IPS DF 6.9 (cell line): Measurements from ENCODE around the gene HMG20B.

Source experiments
- DNase-seq: peaks from one replicate; pipeline ENCODE4 v3.0.0-alpha.2; 2013; ENCODE audit warnings: low read depth, low spot score
- H3K27ac ChIP-seq: one replicate; pipeline ENCODE4 v1.5.1; 2013; ENCODE audit warnings: low read length, control low read depth
- H3K27me3 ChIP-seq: 2 replicates; pipeline ENCODE4 v1.6.1; 2013; ENCODE audit warnings: mild to moderate bottlenecking, low read length; ENCODE audit not compliant: control insufficient read depth, insufficient read depth
- H3K36me3 ChIP-seq: 2 replicates; pipeline ENCODE4 v1.6.1; 2013; ENCODE audit warnings: low read length; ENCODE audit not compliant: control insufficient read depth, insufficient read depth
- H3K4me1 ChIP-seq: 2 replicates; pipeline ENCODE4 v1.6.1; 2013; ENCODE audit warnings: low read length; ENCODE audit not compliant: control insufficient read depth, insufficient read depth
- H3K4me3 ChIP-seq: 2 replicates; pipeline ENCODE4 v1.5.1; 2013; ENCODE audit warnings: mild to moderate bottlenecking, low read length
- H3K9me3 ChIP-seq: 2 replicates; pipeline ENCODE4 v1.6.1; 2013; ENCODE audit warnings: low read length, inconsistent platforms; ENCODE audit not compliant: control insufficient read depth, insufficient read depth
- WGBS: extraction: QIAGEN DNeasy Blood & Tissue Kit; methylation state at CpG from one replicate; pipeline ENCODE4 v1.1.7; 2013; ENCODE audit warnings: mixed read lengths, missing lambda C conversion rate; ENCODE audit not compliant: insufficient read length, insufficient coverage; 5-methylcytosine and 5-hydroxymethylcytosine counted together

The HMG20B gene

DNA sequence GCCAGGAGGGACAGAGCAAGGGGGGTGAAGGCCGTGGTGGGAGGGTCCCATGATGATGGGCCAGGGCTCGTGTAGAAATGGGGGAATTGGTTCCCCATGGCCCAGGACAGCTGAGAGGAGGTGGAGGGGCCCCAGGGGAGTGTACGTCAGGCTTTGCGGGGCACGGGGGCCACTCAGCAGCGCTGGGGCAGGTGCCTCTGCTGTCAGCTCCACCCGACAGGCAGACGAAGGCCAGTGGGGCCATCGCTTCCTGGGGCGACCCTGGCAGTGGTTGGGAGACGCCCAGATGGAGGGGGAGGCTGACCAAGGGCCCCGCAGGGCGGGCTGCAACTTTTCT, 35.7 kb upstream of the HMG20B start:
- peaks cover 29% of the 10 kb centered on the region for H3K36me3 ChIP-seq
- DNase-seq, result no peak
- H3K4me3 ChIP-seq, result no peak overlapping the region
- WGBS, result no CpG with 5 or more reads among the region's 13 CpGs
- H3K27ac ChIP-seq, result no peak overlapping the region
- no peaks in the 10 kb centered on the region for H3K27me3 ChIP-seq
- H3K4me1 ChIP-seq, result peaks cover 3% of the 10 kb centered on the region
- H3K9me3 ChIP-seq, result no peaks in the 10 kb centered on the region

DNA sequence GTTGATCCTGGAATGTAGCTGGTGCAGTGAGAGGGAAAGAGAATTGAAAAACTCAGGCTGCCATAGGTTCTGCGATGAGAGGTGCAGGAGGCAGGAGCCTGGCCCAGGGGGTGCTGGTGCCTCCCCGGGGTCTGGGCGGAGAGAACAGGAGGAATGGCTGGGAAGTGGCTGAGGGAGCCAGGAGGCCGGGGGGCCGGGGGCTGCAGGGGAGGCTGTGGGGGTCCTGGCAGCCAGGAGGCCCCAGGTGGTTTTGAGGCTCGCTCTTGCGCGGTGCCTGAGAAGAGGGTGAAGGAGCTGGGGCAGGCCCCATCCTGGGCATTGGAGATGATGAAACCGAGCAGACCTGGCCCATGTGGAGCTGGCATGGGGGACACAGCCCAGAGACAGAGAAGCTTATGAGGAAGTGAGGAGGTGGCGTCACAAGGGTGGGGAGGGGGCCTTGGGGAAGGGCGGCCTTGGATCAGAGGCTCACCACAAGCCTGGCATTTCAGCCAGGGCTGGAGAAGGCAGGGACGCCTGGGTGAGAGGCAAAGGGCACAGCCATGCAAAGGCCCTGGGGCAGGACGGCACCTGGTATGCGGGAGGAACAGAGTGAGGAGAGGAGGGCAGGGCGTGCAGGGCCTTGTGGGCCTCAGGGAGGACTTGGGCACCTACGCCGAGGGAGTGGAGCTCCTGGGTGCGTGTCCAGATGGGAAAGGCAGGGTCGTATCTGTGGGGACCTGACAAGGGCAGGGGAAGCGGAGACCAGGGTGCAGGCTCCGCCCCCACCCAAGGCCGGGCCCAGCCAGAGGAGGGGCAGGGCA, 35.1 kb upstream of the HMG20B start:
- no CpG with 5 or more reads among the region's 22 CpGs for WGBS
- Histone ChIP-seq H3K9me3 (no peaks in the 10 kb centered on the region), H3K4me1 (peaks cover 3% of the 10 kb centered on the region), H3K27ac (no peak overlapping the region), H3K27me3 (no peaks in the 10 kb centered on the region), H3K36me3 (peaks cover 24% of the 10 kb centered on the region), H3K4me3 (no peak overlapping the region)
- no peak for DNase-seq

DNA sequence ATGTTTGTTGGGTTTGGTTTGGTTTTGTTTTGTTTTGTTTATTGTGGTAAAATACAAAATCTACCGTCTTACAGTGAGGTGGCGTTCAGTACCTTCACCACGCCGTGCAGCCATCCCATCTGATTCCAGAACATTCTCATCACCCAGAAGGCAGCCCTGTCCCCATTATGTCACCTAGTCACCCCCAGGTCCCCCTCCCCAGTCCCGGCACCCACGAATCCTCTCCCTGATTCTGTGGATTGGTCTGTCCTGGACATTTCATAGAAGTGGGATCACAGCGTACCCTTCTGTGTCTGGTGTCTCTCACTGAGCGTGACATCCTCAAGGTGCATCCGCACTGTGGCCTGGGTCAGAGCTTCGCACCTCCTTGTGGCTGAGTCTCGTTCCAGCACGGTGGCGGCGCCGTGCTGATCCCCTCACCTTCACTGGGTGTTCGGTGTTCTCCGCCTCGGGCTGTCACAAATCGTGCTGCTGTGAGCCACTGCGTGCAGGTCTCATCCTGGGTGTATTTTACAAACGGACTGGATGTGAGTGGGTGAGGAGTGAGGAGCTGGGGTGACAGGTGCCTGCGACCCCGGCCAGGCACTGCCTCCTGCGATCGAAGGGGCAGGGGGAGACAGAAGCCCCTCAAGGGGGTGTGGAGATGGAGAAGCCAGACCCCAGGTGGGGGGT, 34.4 kb upstream of the HMG20B start:
- peaks cover 3% of the 10 kb centered on the region for H3K4me1 ChIP-seq
- H3K4me3 ChIP-seq, result no peak overlapping the region
- H3K27ac ChIP-seq, result no peak overlapping the region
- WGBS, result no CpG with 5 or more reads among the region's 25 CpGs
- H3K27me3 ChIP-seq, result no peaks in the 10 kb centered on the region
- peaks cover 17% of the 10 kb centered on the region for H3K36me3 ChIP-seq
- no peak for DNase-seq
- H3K9me3 ChIP-seq, result no peaks in the 10 kb centered on the region

DNA sequence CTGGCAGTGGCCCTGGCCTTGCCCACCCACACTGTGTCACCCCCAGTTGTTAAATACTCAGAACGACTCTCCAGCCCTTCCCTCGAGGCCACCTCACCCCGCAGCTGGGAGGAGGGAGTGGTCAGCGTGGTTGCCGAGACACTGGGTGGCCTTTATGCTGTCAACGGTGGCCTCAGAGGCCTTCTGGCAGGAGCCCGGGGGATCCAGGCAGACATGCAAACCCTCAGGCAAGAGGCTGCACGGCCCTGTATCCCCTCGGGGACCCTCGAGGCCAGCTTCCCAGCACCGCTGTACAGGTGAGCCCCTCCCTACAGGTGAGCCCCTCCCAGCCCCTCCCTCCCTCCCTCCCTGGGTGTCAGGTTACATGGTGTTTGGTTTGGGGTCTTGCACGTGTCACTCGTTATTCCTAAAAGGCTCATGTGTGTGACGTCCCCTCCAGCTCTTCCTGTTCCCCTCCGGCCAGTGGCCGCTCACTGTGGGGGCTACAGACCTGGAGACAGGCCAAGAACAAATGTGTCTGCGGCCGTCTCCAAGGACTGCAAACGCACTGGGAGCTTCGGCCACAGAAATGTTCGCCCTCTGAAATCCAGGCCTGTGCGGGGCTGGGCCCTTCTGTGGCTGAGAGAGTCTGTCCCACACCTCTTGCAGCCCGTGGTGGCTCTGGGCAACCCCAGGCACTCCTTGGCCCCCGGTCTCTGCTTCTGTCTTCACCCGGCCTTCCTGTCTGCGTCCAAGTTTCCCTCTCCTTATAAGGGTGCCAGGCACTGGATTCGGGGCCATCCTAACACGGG, 33.6 kb upstream of the HMG20B start, which contains the start of gene TEKTIP1:
Gene TEKTIP1, plus strand, starts transcription at position 210 of the 791 bp plus-strand sequence. Its CDS starts 4 bp downstream, at position 214.
- DNase-seq, result no peak
- Histone ChIP-seq H3K9me3 (no peaks in the 10 kb centered on the region), H3K4me3 (no peak within 1 kb of the TSS), H3K27me3 (no peaks in the 10 kb centered on the region), H3K4me1 (peaks cover 3% of the 10 kb centered on the region), H3K27ac (no peak within 1 kb of the TSS), H3K36me3 (peaks cover 16% of the 10 kb centered on the region)
- no CpG with 5 or more reads among the region's 28 CpGs for WGBS

DNA sequence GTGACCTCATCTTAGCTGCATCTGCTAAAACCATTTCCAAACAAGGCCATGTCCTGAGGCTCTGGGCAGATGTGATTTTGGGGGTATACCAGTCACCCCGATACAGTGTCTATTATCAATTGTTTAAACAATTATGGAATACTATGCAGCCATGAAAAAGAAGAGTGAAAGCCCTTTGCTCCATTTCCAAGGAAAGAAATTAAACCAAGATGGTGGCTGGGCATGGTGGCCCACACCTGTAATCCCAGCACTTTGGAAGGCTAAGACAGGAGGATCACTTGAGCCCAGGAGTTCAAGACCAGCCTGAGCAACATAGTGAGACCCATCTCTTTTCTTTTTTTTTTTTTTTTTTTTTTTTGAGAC, 33.0 kb upstream of the HMG20B start:
- Histone ChIP-seq H3K9me3 (no peaks in the 10 kb centered on the region), H3K27ac (no peak overlapping the region), H3K4me3 (no peak overlapping the region), H3K4me1 (peaks cover 3% of the 10 kb centered on the region), H3K27me3 (no peaks in the 10 kb centered on the region), H3K36me3 (peaks cover 10% of the 10 kb centered on the region)
- no CpG with 5 or more reads among the region's 1 CpG for WGBS
- no peak for DNase-seq

DNA sequence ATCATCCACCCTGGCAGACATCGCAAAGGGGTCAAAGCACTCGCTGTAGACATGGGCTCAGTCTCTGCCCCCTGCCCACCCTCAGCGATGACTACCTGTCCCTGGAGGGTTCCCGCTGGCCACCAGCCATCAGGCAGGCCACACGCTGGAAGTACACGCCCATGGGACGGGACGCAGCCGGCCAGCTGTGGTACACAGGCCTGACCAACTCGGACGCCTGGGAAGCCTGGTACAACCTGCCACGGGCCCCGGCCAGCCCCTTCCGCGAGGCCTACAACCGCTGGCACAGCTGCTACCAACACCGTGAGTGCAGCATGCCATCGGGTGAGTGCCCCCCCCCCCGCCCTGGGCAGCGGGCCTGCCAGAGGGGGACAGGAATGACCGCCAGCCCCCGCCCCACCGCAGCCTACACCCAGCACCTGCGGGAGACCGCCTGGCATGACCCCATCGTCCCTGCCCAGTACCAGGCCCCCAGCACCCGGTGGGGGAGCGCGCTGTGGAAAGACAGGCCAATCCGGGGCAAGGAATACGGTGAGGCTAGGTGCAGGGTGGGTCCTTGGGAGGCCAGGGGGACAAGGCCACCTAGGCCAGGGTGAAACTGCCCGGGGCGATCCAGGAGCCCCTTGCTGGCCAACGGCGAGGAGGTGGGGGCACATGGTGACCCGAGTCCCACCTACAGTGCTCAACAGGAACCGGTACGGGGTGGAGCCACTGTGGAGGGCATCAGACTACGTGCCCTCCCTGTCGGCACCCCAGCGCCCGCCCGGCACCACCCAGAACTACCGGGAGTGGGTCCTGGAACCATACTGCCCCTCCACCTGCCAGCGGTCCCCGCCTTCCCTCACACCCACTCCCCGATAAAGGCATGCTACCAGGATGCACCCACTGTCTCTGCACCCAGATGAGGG, 29.3 kb upstream of the HMG20B start:
- no CpG with 5 or more reads among the region's 47 CpGs for WGBS
- H3K27me3 ChIP-seq, result no peaks in the 10 kb centered on the region
- no peak overlapping the region for H3K4me3 ChIP-seq
- H3K9me3 ChIP-seq, result no peaks in the 10 kb centered on the region
- peaks cover 14% of the 10 kb centered on the region for H3K36me3 ChIP-seq
- DNase-seq, result no peak
- H3K27ac ChIP-seq, result no peak overlapping the region
- peaks cover 3% of the 10 kb centered on the region for H3K4me1 ChIP-seq

DNA sequence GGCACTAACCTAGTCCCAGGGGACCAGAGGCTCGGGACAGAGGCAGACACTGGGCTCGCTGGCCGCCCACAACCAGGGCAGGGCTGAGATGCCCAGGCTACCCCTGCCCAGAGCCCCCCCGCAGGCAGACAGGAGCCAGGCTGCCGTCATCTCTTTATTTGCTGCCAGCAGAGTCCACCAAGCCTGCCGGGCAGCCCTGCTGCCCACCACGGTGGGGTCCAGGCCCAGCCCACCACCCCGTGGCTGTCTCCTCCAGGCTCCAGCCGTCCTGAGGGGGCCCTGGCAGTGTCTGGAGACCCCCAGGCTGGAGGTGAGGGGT, 28.7 kb upstream of the HMG20B start:
- H3K4me1 ChIP-seq, result 0 out of 2 replicates have a peak, but pooled peaks cover 1% of the 10 kb centered on the region
- peaks cover 14% of the 10 kb centered on the region for H3K36me3 ChIP-seq
- H3K27ac ChIP-seq, result no peak overlapping the region
- no peaks in the 10 kb centered on the region for H3K27me3 ChIP-seq
- no peak for DNase-seq
- H3K4me3 ChIP-seq, result no peak overlapping the region
- no CpG with 5 or more reads among the region's 9 CpGs for WGBS
- no peaks in the 10 kb centered on the region for H3K9me3 ChIP-seq

DNA sequence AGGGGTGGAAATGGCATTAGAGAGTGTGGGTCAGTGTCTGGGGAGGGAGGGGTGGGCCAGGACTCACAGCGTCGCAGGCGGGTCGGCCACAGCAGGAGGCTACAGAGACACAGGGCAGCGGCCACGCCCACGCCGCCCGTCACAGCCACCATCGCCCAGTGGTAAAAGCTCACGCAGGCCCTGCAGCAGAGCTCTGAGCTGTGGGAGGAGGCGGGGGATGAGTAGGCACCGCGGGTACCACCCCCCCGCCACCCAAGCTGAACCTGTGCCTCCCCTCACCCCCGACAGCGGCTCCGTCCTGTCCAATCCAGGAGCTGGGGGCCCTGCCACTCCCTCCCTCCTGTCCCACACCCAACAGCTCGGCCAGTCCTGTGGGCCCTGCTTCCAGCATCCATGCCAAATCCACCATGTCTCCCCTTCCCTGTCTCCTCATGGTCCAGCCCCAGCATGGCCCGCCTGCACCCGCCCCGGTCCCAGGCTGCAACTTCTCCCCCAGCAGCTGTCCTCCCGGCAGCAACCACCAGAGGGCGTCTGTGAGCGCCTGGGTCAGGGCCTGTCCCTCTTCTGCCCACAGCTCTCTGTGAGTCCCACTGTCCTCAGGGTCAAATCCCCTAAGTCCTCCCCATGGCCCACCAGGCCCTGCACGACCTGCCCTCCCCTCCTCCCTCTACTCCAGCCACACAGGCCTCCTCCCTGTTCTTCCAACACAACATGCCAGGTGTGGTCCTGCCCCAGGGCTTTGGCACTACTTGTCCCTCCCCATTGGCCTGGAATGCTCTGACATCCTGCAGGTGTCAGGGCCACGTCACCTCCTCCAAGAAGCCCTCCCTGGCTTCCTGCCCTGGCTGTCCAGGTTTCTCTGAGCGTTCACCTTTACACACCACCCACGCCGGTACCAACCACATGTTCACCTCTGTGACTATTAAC, 27.7 kb upstream of the HMG20B start:
- no peak for DNase-seq
- WGBS, result no CpG with 5 or more reads among the region's 30 CpGs
- no peaks in the 10 kb centered on the region for H3K4me1 ChIP-seq
- no peak overlapping the region for H3K4me3 ChIP-seq
- no peaks in the 10 kb centered on the region for H3K27me3 ChIP-seq
- H3K9me3 ChIP-seq, result no peaks in the 10 kb centered on the region
- H3K36me3 ChIP-seq, result peaks cover 14% of the 10 kb centered on the region
- no peak overlapping the region for H3K27ac ChIP-seq

DNA sequence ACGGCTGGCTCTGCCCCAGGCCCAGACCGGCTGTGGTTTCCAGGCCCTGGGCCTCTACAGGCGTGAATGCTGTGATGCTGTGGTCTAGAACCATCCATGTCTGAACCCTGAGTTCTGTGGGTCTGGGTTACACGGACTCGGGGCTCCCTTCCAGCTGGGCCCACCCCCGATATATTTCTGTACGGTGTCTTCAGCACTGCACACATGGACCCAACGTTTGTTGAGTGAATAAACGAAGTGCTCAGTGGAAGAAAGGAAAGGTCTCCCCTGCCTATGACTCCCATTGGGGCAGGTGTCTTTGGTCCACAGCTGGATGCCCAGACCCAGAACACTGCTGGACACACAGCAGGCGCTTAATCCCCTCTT, 27.1 kb upstream of the HMG20B start:
- Histone ChIP-seq H3K9me3 (no peaks in the 10 kb centered on the region), H3K36me3 (peaks cover 14% of the 10 kb centered on the region), H3K27ac (no peak overlapping the region), H3K27me3 (no peaks in the 10 kb centered on the region), H3K4me3 (no peak overlapping the region), H3K4me1 (no peaks in the 10 kb centered on the region)
- WGBS, result no CpG with 5 or more reads among the region's 10 CpGs
- DNase-seq, result no peak
